GM12872 (cell line): Measurements from ENCODE around the gene GBF1.

Experiments used
- TF ChIP-seq, protein P1 (sequence below): IDR thresholded peaks from 3 replicates; pipeline ENCODE4 v1.5.1; 2011; ENCODE audit warnings: low read depth, mild to moderate bottlenecking, low read length, moderate library complexity; ENCODE audit not compliant: insufficient read depth

GBF1 gene

DNA sequence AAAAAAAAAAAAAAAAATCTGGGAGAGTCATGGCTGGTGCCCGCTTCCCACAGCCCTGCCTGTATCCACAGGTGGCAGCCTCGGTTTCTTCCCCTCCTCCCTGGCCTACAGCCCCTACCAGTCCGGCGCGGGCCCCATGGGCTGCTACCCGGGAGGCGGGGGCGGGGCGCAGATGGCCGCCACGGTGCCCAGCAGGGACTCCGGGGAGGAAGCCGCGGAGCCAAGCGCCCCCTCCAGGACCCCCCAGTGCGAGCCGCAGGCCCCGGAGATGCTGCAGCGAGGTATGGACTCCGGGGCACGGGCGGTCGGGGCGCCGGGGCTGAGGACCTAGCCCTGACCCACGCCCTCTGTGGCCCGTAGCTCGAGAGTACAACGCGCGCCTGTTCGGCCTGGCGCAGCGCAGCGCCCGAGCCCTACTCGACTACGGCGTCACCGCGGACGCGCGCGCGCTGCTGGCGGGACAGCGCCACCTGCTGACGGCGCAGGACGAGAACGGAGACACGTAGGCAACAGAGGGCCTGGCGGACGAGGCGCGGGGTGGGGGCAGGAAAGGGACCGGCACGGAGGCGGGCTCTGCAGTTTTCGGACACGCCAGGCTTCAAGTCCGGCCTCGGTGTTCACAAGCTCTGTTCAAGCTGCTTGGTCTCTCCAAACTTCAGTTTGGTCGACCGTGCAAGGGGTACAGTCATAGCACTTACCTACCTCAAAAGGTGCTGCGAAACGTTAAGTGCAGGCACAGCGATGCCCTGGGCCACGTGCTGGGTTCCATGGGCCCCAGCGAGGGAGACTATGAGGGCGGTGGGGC lies 154.1 kb downstream of the GBF1 start:
- TF ChIP-seq, protein P1, sequence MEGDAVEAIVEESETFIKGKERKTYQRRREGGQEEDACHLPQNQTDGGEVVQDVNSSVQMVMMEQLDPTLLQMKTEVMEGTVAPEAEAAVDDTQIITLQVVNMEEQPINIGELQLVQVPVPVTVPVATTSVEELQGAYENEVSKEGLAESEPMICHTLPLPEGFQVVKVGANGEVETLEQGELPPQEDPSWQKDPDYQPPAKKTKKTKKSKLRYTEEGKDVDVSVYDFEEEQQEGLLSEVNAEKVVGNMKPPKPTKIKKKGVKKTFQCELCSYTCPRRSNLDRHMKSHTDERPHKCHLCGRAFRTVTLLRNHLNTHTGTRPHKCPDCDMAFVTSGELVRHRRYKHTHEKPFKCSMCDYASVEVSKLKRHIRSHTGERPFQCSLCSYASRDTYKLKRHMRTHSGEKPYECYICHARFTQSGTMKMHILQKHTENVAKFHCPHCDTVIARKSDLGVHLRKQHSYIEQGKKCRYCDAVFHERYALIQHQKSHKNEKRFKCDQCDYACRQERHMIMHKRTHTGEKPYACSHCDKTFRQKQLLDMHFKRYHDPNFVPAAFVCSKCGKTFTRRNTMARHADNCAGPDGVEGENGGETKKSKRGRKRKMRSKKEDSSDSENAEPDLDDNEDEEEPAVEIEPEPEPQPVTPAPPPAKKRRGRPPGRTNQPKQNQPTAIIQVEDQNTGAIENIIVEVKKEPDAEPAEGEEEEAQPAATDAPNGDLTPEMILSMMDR, result peak; percentile 91

GRCh38 chr10:102400076-102400475 lies 154.7 kb downstream of the GBF1 start:
- TF ChIP-seq, protein P1, result no peak

DNA sequence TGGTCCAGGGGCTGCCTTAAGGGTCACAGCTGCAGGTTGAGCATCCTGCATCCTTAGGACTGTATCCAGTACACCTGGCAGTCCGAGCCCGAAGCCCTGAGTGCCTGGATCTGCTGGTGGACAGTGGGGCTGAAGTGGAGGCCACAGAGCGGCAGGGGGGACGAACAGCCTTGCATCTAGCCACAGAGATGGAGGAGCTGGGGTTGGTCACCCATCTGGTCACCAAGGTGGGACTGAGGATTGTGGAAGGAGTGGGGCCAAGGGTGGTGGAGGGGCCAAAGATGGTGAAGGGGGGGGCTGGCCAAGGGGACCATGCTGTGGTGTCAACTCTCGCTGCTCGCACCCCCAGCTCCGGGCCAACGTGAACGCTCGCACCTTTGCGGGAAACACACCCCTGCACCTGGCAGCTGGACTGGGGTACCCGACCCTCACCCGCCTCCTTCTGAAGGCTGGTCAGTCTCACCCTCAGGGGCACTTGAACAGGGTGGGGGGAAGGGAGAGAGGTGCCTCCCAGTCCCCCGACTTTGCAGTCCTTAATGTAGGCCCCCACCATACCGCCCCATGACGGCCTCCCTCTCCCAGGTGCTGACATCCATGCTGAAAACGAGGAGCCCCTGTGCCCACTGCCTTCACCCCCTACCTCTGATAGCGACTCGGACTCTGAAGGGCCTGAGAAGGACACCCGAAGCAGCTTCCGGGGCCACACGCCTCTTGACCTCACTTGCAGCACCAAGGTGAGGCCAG lies 155.4 kb downstream of the GBF1 start:
- TF ChIP-seq, protein P1, result no peak

DNA sequence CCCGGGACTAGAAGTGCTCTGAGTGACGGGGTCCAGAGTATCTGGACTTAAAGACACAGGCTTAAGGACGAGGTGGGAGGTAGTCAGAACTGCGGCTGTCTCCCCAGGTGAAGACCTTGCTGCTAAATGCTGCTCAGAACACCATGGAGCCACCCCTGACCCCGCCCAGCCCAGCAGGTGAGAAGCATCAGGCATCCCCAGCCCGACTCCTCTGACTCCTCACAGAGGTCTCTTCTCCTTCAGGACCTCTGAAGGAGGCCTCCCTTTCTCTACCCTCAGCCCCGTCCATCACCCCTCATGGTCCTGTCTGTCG lies 156.0 kb downstream of the GBF1 start:
- TF ChIP-seq, protein P1, result no peak

- TF ChIP-seq, protein P1, result no peak
Measured at GRCh38 chr10:102401735-102402511, 156.6 kb downstream of the GBF1 start.

DNA sequence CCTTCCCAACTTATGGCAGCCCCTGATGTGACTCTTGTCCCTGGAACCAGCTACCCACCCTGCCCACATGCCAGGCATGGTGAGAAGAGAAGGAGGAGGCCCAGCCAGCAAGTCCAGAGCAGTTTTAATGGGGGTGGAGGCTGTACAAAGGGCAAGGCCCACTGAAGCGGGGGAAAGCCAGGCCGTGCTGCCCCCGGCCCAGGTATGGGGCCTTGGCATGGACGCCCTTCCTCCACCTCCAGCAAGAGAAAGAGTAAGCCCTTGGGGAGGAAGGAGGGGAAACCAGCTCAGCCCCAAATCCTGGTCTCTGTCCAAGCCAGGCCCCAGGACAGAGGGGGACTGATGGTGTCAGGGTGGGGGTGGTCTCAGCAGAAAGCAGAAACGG lies 157.2 kb downstream of the GBF1 start:
- TF ChIP-seq, protein P1, result no peak

DNA sequence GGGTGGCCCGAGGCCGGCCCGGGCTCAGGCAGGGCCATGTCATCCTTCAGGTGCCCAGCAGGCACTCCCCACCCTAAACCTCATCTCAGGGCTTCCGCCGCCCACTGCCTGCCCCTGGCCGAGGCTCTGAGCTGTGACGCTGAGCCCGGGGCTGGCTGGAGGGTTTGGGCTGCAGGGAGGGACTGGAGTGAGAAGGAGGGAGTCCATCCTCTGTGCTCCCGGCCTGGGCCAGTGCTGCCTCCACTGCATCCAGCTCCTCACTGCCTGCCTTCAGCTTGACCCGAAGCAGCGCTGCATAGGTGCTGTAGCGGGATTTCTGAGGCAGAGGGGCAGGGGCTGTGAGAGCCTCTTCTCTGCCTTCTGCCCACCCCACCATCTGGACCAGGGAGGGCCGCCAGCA lies 157.8 kb downstream of the GBF1 start:
- TF ChIP-seq, protein P1, result no peak
